EL (cell line): Measurements from ENCODE around the gene PSME1.
"Not testable (repeated sequence)": the region's sequence is repeated elsewhere in the genome, so short reads cannot be mapped to it uniquely, and the experiment has no call there.

ENCODE experiments used
- DNase-seq: peaks from one replicate; pipeline ENCODE4 v3.0.0-alpha.2; 2016

Gene PSME1

GRCh38 chr14:24105609-24106239 is 30.3 kb upstream of the PSME1 start:
- not testable (repeated sequence) for DNase-seq

- DNase-seq = no peak
These were observed 29.2 kb upstream of the PSME1 start for GRCh38 chr14:24106672-24107271.

- DNase-seq = no peak
These were observed 27.6 kb upstream of the PSME1 start for GRCh38 chr14:24108336-24108874.

- DNase-seq = no peak
These were observed 25.9 kb upstream of the PSME1 start for GRCh38 chr14:24110060-24110459.

- no peak for DNase-seq
These were observed 25.5 kb upstream of the PSME1 start for GRCh38 chr14:24110523-24110922.

- DNase-seq = no peak
These were observed 22.6 kb upstream of the PSME1 start for GRCh38 chr14:24113379-24113800.

GRCh38 chr14:24113801-24114531 is 22.0 kb upstream of the PSME1 start:
- DNase-seq = peak; percentile 95

- DNase-seq = peak; percentile 100
These were observed 21.2 kb upstream of the PSME1 start, which contains the start of the genes DCAF11 and NRL for GRCh38 chr14:24114532-24115421. TSS of gene DCAF11 (plus strand) at chr14:24114777. CDS start at chr14:24115595, 818 bp downstream. TSS of gene NRL (minus strand) at chr14:24114949. CDS start at chr14:24082848, 32,101 bp downstream.

- DNase-seq = no peak
These were observed 20.4 kb upstream of the PSME1 start for GRCh38 chr14:24115422-24116127.

GRCh38 chr14:24116128-24116814 is 19.7 kb upstream of the PSME1 start:
- no peak for DNase-seq

GRCh38 chr14:24117179-24117578 is 18.8 kb upstream of the PSME1 start:
- DNase-seq = no peak

- DNase-seq = no peak
These were observed 16.3 kb upstream of the PSME1 start for GRCh38 chr14:24119691-24120090.

GRCh38 chr14:24121210-24121609 is 14.8 kb upstream of the PSME1 start:
- DNase-seq = no peak

GRCh38 chr14:24122416-24122815 is 13.6 kb upstream of the PSME1 start:
- no peak for DNase-seq

GRCh38 chr14:24122898-24123297 is 13.1 kb upstream of the PSME1 start:
- DNase-seq = no peak

GRCh38 chr14:24123424-24124417 is 12.3 kb upstream of the PSME1 start:
- DNase-seq = no peak

GRCh38 chr14:24126939-24127338 is 9.1 kb upstream of the PSME1 start:
- DNase-seq = no peak

- DNase-seq = no peak
These were observed 8.3 kb upstream of the PSME1 start for GRCh38 chr14:24127673-24128072.

- no peak for DNase-seq
These were observed 6.5 kb upstream of the PSME1 start for GRCh38 chr14:24129410-24129998.

- DNase-seq = no peak
These were observed 5.6 kb upstream of the PSME1 start, which contains the start of gene FITM1 for GRCh38 chr14:24130380-24130716. TSS of gene FITM1 (plus strand) at chr14:24130659. CDS start at chr14:24131564, 905 bp downstream.
